Pancreas (tissue), 10 donors: Measurements from ENCODE around the gene EHBP1. TPM values are rescaled to one million over a fixed set of nuclear protein-coding genes. Genes with fewer than 3 reads are reported as not detected.

Source experiments
- ATAC-seq, 4 donors: fragments of 200-7000 bp; cut with Tn5 transposase; one replicate each; pipeline versions ENCODE4 v1.8.0 to v1.9.1; 2020; ENCODE audit warnings: mild to moderate bottlenecking in 4 of 4, moderate library complexity in 4 of 4
- DNase-seq, 6 donors: peaks; one replicate each; pipeline ENCODE4 v3.0.0-alpha.2; 2020
- FAIRE-seq: peaks from 2 replicates; lab custom pipeline; 2012; peaks lifted over from hg19 to GRCh38; lab: Jason Lieb, UNC
- H3K27ac ChIP-seq, 4 donors: fragments of 200-600 bp; sonication (generic); 1 replicate in 3 of 4; 2 replicates in 1 of 4; pipeline versions ENCODE4 v1.5.0 to v1.8.0; 2020
- H3K27me3 ChIP-seq, 4 donors: fragments of 200-600 bp; one replicate each; pipeline ENCODE4 v1.8.0; 2021
- H3K36me3 ChIP-seq, 3 donors: fragments of 200-600 bp; sonication (generic) in 1 of 3; one replicate each; pipeline versions ENCODE4 v1.5.0 to v1.8.0; 2020 to 2021
- H3K4me1 ChIP-seq, 3 donors: fragments of 200-600 bp; one replicate each; pipeline ENCODE4 v1.8.0; 2021
- H3K4me3 ChIP-seq, 4 donors: fragments of 200-600 bp; sonication (generic) in 2 of 4; one replicate each; pipeline versions ENCODE4 v1.5.0 to v1.8.0; 2020 to 2021
- H3K9me3 ChIP-seq, 4 donors: fragments of 200-600 bp; one replicate each; pipeline ENCODE4 v1.8.0; 2021
- WGBS, 2 donors: extraction: QIAGEN DNeasy Blood & Tissue Kit; methylation state at CpG; one replicate each; pipeline ENCODE4 v1.1.7; 2013; 5-methylcytosine and 5-hydroxymethylcytosine counted together
- intact Hi-C, 3 donors: fragments of 100-400 bp; cut with DNase I; formaldehyde crosslinking; loops; one replicate each; pipeline versions ENCODE4 v1.11.1 to v1.14.2; 2022
- polyA plus RNA-seq, 2 donors: library from polyadenylated mRNA; stranded (reverse); fragments of 200-250 nt; gene quantifications; one replicate each; pipeline ENCODE4 v1.2.3, GENCODE V29; 2013
- total RNA-seq, 6 donors: library from RNA; stranded (reverse); fragmentation: NEBNext Ultra II Directional in 4 of 6; extraction: Animal tissue kit (Norgen Biotek cat#: 25700) in 4 of 6; gene quantifications; one replicate each; pipeline versions ENCODE4 v1.2.1 to v1.2.4, GENCODE V29; 2021 to 2023
- TF ChIP-seq, protein P1 (sequence below), 4 donors: fragments of 200-600 bp; sonication (generic) in 3 of 4; IDR thresholded peaks; one replicate each; pipeline versions ENCODE4 v1.5.0 to v1.8.0; 2021; ENCODE audit warnings: antibody characterized with exemption in 4 of 4
- donor health status: healthy with polysubstance abuse.
- donor health status: DM: no; HTN: no; CAD: no; lungs with moderate emphysema.
- donor health status: DM: no; HTN: no; CAD: no.
- donor health status: control.
- donor health status: control.
- donor health status: Bipolar disorder and iron deficiency.
- donor health status: DM: yes; HTN: yes; CAD: no.
- donor health status: DM: no; HTN: no; CAD: no.
- donor health status: DM: no; HTN: no; CAD: no.
- donor health status: DM: yes; HTN: yes; CAD: no.

Gene EHBP1
- total and polyA plus RNA-seq, 8 donors, result 7.1 to 34.6 (median 21.1) TPM

- no peak for DNase-seq
- no peak for ATAC-seq
- TF ChIP-seq, protein P1, sequence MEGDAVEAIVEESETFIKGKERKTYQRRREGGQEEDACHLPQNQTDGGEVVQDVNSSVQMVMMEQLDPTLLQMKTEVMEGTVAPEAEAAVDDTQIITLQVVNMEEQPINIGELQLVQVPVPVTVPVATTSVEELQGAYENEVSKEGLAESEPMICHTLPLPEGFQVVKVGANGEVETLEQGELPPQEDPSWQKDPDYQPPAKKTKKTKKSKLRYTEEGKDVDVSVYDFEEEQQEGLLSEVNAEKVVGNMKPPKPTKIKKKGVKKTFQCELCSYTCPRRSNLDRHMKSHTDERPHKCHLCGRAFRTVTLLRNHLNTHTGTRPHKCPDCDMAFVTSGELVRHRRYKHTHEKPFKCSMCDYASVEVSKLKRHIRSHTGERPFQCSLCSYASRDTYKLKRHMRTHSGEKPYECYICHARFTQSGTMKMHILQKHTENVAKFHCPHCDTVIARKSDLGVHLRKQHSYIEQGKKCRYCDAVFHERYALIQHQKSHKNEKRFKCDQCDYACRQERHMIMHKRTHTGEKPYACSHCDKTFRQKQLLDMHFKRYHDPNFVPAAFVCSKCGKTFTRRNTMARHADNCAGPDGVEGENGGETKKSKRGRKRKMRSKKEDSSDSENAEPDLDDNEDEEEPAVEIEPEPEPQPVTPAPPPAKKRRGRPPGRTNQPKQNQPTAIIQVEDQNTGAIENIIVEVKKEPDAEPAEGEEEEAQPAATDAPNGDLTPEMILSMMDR (IDR thresholded peaks at IDR 0.05), result no peak
- FAIRE-seq, result no peak
- H3K4me1 ChIP-seq, result no peaks in the 10 kb centered on the region
- H3K36me3 ChIP-seq, result peaks cover 0 to 4% (median 0%) of the 10 kb centered on the region in 3 donors
- H3K27ac ChIP-seq, result no peak overlapping the region
- no peak overlapping the region for H3K4me3 ChIP-seq
- H3K9me3 ChIP-seq, result no peaks in the 10 kb centered on the region
- intact Hi-C loops, result no loop called here
- H3K27me3 ChIP-seq, result no peaks in the 10 kb centered on the region
- WGBS, 2 donors, result 97% methylated on average over 3 of the region's 3 CpGs
Observed at GRCh38 chr2:62958206-62958605, 252.7 kb downstream of the EHBP1 start.

DNA sequence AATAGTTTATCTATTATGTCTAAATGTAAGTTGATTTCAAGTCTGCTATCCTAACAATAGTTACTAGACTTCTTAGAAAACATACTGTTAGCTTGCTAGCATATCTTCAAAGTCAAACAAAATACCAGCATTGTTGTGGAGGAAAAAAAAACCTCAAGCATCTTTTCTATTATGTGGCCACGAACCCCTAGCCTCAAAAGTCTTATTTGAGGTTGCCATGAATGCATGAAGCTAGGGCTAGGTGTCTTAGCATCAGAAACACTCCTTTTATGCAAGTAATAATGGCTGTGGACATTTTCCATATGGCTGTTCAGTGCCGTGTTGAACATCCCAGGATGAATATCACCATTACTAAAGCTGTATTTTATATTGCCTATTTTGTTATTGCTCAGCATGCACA, 258.5 kb downstream of the EHBP1 start:
- no peak overlapping the region for H3K27ac ChIP-seq
- no peaks in the 10 kb centered on the region for H3K4me1 ChIP-seq
- FAIRE-seq (no peak), DNase-seq (no peak), ATAC-seq (no peak)
- intact Hi-C loops, result no loop called here
- no peaks in the 10 kb centered on the region for H3K27me3 ChIP-seq
- no peak overlapping the region for H3K4me3 ChIP-seq
- H3K9me3 ChIP-seq, result no peaks in the 10 kb centered on the region
- TF ChIP-seq, protein P1 (IDR thresholded peaks at IDR 0.05), result no peak
- WGBS, 2 donors, result 95 to 96% methylated on average over 2 of the region's 2 CpGs
- H3K36me3 ChIP-seq, result no peaks in the 10 kb centered on the region

- intact Hi-C loops, result no loop called here
Observed at GRCh38 chr2:62964671-62965070, 259.2 kb downstream of the EHBP1 start.

DNA sequence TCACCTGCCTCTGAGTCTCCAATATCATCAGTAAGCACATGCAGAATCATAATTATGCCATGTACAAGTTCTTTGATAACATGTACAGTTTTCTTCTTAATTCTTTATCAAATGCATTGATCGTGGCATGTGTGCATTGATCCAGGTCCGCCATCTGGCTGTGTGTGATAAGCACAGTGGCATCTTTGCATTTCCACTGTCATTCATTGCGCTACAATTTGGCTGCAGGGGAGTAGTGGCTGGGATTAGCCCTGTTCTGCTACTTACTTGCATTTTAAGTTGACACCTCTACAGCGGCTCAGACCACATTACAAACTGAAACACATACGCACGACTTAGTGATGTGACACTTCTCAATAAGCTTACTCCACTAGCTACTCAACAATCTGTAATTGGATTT, 261.5 kb downstream of the EHBP1 start:
- TF ChIP-seq, protein P1 (IDR thresholded peaks at IDR 0.05), result no peak
- no peaks in the 10 kb centered on the region for H3K36me3 ChIP-seq
- intact Hi-C loops, result no loop called here
- H3K4me3 ChIP-seq, result no peak overlapping the region
- FAIRE-seq (no peak), DNase-seq (no peak), ATAC-seq (no peak)
- no peaks in the 10 kb centered on the region for H3K27me3 ChIP-seq
- no peaks in the 10 kb centered on the region for H3K4me1 ChIP-seq
- no peaks in the 10 kb centered on the region for H3K9me3 ChIP-seq
- H3K27ac ChIP-seq, result no peak overlapping the region
- WGBS, 2 donors, result 95% methylated on average over 6 of the region's 6 CpGs

More at GRCh38 chr2:62964671-62965070, 259.2 kb downstream of the EHBP1 start:
- Histone ChIP-seq H3K4me3 (no peak overlapping the region), H3K27ac (no peak overlapping the region), H3K27me3 (no peaks in the 10 kb centered on the region), H3K4me1 (no peaks in the 10 kb centered on the region), H3K9me3 (no peaks in the 10 kb centered on the region), H3K36me3 (no peaks in the 10 kb centered on the region)
- ATAC-seq (no peak), DNase-seq (no peak), FAIRE-seq (no peak)
- WGBS, 2 donors, result 85 to 93% methylated on average over 7 of the region's 7 CpGs
- TF ChIP-seq, protein P1 (IDR thresholded peaks at IDR 0.05), result no peak

DNA sequence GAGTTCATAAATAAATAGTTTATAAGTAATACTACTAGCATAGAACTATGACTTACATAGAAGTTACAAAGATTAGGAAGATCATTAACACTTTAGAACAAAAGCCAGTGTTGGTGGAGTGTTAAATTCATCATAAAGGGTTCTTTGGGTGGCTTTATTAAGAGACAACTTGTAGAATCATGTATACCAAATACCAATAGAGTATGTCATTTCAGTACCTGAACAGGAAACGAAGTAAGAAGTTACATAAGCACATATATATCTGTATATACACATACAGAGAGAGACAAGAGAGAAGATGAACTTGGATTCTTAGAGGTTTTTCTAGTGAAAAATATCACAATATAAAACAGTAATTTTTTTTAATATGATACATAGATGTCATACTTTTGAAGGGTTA, 262.7 kb downstream of the EHBP1 start:
- ATAC-seq, result no peak
- FAIRE-seq, result no peak
- 92 to 95% methylated on average over 1 of the region's 1 CpG for WGBS, 2 donors
- no peak for DNase-seq
- H3K27ac ChIP-seq, result no peak overlapping the region
- no peaks in the 10 kb centered on the region for H3K9me3 ChIP-seq
- intact Hi-C loops, result no loop called here
- H3K4me3 ChIP-seq, result no peak overlapping the region
- H3K36me3 ChIP-seq, result no peaks in the 10 kb centered on the region
- TF ChIP-seq, protein P1 (IDR thresholded peaks at IDR 0.05), result no peak
- no peaks in the 10 kb centered on the region for H3K27me3 ChIP-seq
- H3K4me1 ChIP-seq, result no peaks in the 10 kb centered on the region
